ENCODE data around the gene PICALM.

PICALM gene

GRCh38 chr11:86035164-86035563 lies 33.7 kb downstream of the PICALM start:
- ChIA-PET POLR2A (no interaction called here), CTCF (no interaction called here)
- DNase-seq (ENCODE audit: extremely low spot score): no peak
- no peak for TF ChIP-seq CTCF (IDR thresholded peaks at IDR 0.05; ENCODE audit: control extremely low read depth, extremely low read depth, low read depth, missing control alignments)

GRCh38 chr11:86034710-86035109 lies 34.2 kb downstream of the PICALM start:
- POLR2A ChIA-PET: no interaction called here
- DNase-seq (ENCODE audit: extremely low spot score): no peak
- no peak for TF ChIP-seq CTCF (IDR thresholded peaks at IDR 0.05; ENCODE audit: control extremely low read depth, extremely low read depth, low read depth, missing control alignments)
- CTCF ChIA-PET: interaction anchor here (1.6 kb wide), 1 partner anchor 10 kb away, joined by 3 read pairs; no protein-coding TSS in a partner anchor

GRCh38 chr11:86021377-86021776 lies 47.5 kb downstream of the PICALM start:
- DNase-seq (ENCODE audit: extremely low spot score): no peak
- ChIA-PET CTCF (no interaction called here), POLR2A (no interaction called here)
- TF ChIP-seq CTCF (IDR thresholded peaks at IDR 0.05; ENCODE audit: control extremely low read depth, extremely low read depth, low read depth, missing control alignments): no peak

GRCh38 chr11:86018249-86018648 lies 50.6 kb downstream of the PICALM start:
- TF ChIP-seq CTCF (IDR thresholded peaks at IDR 0.05; ENCODE audit: control extremely low read depth, extremely low read depth, low read depth, missing control alignments): no peak
- CTCF ChIA-PET: interaction anchor here (1.5 kb wide), 2 partner anchors 24 to 34 kb away, joined by 4 to 5 read pairs; no protein-coding TSS in a partner anchor
- POLR2A ChIA-PET: no interaction called here
- no peak for DNase-seq (ENCODE audit: extremely low spot score)

- ChIA-PET POLR2A (no interaction called here), CTCF (interaction anchor here (0.8 to 2.1 kb wide), 16 partner anchors 9 to 289 kb away, joined by 3 to 7 read pairs (median 4); partner anchors contain the start of gene CCDC83)
- TF ChIP-seq CTCF (IDR thresholded peaks at IDR 0.05; ENCODE audit: control extremely low read depth, extremely low read depth, low read depth, missing control alignments): no peak
- DNase-seq (ENCODE audit: extremely low spot score): no peak
Measured at GRCh38 chr11:86016451-86016850, 52.4 kb downstream of the PICALM start.

GRCh38 chr11:86015699-86016098 lies 53.2 kb downstream of the PICALM start:
- no peak for TF ChIP-seq CTCF (IDR thresholded peaks at IDR 0.05; ENCODE audit: control extremely low read depth, extremely low read depth, low read depth, missing control alignments)
- DNase-seq (ENCODE audit: extremely low spot score): no peak
- POLR2A ChIA-PET: no interaction called here
- CTCF ChIA-PET: interaction anchor here (0.8 to 2.1 kb wide), 14 partner anchors 8 to 289 kb away, joined by 3 to 7 read pairs (median 4); partner anchors contain the start of gene CCDC83
